Measurements from ENCODE around the gene POU2F1.

DNA sequence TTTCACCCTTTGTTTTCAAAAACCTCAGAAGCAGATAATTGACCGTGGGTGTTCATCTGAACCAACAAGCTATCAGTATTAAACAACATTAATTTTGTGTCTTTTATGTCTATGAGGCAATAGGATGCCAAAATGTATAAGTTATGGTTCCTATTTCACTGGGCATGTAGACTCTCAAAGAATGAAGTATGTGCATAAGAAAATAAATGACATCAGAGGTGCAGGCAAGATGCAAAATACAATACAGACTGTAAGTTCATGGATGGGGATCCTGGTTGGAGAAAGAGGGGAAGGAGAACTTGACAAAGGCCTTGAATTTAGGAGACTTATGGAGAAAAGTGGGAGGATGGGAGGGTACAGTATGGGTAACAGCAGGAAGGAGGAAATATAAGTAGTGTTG lies 23.4 kb upstream of the POU2F1 start:
- TF ChIP-seq, protein P1, sequence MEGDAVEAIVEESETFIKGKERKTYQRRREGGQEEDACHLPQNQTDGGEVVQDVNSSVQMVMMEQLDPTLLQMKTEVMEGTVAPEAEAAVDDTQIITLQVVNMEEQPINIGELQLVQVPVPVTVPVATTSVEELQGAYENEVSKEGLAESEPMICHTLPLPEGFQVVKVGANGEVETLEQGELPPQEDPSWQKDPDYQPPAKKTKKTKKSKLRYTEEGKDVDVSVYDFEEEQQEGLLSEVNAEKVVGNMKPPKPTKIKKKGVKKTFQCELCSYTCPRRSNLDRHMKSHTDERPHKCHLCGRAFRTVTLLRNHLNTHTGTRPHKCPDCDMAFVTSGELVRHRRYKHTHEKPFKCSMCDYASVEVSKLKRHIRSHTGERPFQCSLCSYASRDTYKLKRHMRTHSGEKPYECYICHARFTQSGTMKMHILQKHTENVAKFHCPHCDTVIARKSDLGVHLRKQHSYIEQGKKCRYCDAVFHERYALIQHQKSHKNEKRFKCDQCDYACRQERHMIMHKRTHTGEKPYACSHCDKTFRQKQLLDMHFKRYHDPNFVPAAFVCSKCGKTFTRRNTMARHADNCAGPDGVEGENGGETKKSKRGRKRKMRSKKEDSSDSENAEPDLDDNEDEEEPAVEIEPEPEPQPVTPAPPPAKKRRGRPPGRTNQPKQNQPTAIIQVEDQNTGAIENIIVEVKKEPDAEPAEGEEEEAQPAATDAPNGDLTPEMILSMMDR (IDR thresholded peaks at IDR 0.05), result no peak
- TF ChIP-seq POLR2A (IDR thresholded peaks at IDR 0.05), result no peak

All from thyroid gland (tissue), 4 donors.